ENCODE results near the gene LHX4.

- TF ChIP-seq EZH2 (IDR thresholded peaks at IDR 0.05; ENCODE audit: insufficient read depth, low read length), result no peak
- no peak for TF ChIP-seq CTCF (IDR thresholded peaks at IDR 0.05; ENCODE audit: insufficient read depth, low read depth, low read length)
These were observed 51.4 kb downstream of the LHX4 start for GRCh38 chr1:180281490-180281889.

Measured in astrocyte (in vitro differentiated cells and primary cell).